HTR-8/SVneo (cell line): Measurements from ENCODE around the gene PNLIP.

Experiments
- DNase-seq: peaks from one replicate; pipeline ENCODE4 v3.0.0; 2011; ENCODE audit warnings: low spot score, mixed read lengths; ENCODE audit not compliant: insufficient read length
- FAIRE-seq: peaks from 2 replicates; lab custom pipeline; 2011; peaks lifted over from hg19 to GRCh38; lab: Jason Lieb, UNC

The PNLIP gene

DNA sequence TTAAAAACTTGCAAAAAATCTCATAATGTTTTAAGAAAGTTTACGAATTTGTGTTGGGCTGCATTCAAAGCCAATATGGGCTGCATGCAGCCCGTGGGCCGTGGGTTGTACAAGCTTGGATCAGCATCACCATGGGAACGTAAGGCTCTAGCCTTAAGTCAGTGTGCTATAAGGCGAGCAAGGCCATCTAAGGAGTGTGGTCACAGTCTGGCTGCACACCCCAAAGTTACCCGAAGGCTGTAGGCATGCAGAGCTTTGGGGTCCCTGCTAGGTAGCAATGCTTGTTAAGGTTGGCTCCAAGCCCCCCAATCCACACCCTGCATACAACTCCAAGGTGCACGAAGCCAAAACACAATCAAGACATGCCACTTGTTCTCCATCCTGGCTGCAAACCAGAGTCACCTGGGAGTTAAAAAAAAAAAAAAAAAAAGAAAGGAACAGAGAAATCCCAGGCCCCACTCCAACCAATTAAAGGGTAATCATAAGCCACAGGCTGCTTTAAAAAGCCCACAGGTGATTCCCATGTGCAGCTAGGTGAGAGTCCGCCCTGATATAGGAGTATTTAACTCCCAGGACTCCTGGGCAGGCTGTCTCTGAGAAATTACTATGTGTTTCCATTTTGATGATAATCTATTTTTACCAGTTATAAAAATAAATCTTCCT lies 66.5 kb downstream of the PNLIP start:
- FAIRE-seq, result no peak

DNA sequence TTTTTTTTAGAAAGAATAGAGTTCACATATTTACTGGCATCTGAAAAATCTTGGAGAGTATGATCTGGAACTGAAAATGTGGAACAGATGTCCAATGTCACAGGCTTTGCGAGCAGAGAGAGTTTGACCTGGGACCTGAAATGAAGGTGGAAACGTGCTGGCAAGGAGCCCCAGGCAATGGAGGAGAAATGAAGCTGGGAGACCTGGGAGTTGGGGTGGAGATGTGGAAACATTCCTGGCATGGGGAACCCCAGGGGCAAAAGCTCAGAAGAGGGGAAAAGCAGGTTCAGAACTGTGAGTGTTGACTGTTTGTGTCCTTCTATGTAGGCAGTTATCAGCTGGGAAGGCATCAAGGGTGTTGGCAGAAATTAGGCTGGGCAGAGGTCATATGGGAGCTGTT lies 67.7 kb downstream of the PNLIP start:
- FAIRE-seq (no peak), DNase-seq (no peak)

More for the DNA sequence above, 66.5 kb downstream of the PNLIP start:
- no peak for DNase-seq

- no peak for DNase-seq
These were observed 69.1 kb downstream of the PNLIP start for GRCh38 chr10:116614796-116615195.

DNA sequence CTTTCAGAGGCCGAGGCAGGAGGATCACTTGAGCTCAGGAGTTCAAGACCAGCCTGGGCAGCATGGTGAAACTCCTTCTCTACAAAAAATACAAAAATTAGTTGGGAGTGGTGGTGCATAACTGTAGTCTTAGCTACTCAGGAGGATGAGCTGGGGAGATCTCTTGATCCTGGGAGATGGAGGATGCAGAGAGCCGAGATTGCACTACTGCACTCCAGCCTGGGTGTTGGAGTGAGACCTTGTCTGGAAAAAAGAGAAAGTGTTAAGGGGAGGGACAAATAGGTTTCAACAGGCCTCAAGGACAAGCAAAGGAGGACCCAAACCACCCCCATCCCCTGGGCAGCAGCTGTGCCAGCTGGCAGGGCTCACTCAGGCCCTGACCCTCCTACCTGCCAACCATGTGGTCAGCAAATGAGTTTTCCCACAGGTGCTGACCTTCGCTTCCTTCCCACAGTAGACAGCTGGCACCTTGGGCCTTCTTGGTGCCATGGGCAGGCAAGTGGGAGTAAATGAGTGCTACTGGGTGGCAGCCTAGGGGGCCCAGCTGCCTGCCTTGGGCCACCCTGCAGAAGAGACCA lies 69.6 kb downstream of the PNLIP start:
- no peak for FAIRE-seq
- DNase-seq, result no peak

More at GRCh38 chr10:116614796-116615195, 69.1 kb downstream of the PNLIP start:
- FAIRE-seq, result no peak
